ENCODE measurements around the gene JAKMIP3. TPM values are rescaled to one million over a fixed set of nuclear protein-coding genes. Genes with fewer than 3 reads are reported as not detected.

Gene JAKMIP3
- 0.25 TPM for polyA plus RNA-seq (ENCODE audit: insufficient read length)
- long read RNA-seq, donor 1, result 0 reads
- long read RNA-seq, donor 2, result 0 reads
- long read RNA-seq, donor 3, result 0 reads
- long read RNA-seq, donor 4, result 0 reads
- long read RNA-seq, donor 5, result 0 reads
- long read RNA-seq, donor 6, result 0 reads
- long read RNA-seq, donor 7, result 0 reads
- long read RNA-seq, donor 8, result 0 reads

- DNase-seq, result peak; percentile 43
Observed at GRCh38 chr10:132065491-132066105, at the start of gene JAKMIP3. Gene JAKMIP3 (plus strand): TSS chr10:132065946. CDS start chr10:132104809, 38,863 bp downstream.

GRCh38 chr10:132016514-132016913 is 49.2 kb upstream of the JAKMIP3 start:
- no peak for DNase-seq

- DNase-seq, result no peak
Observed at GRCh38 chr10:132018446-132018845, 47.3 kb upstream of the JAKMIP3 start.

- no peak for DNase-seq
Observed at GRCh38 chr10:132019366-132019765, 46.4 kb upstream of the JAKMIP3 start.

- no peak for DNase-seq
Observed at GRCh38 chr10:132020456-132020855, 45.3 kb upstream of the JAKMIP3 start.

GRCh38 chr10:132021046-132021445 is 44.7 kb upstream of the JAKMIP3 start:
- no peak for DNase-seq

- no peak for DNase-seq
Observed at GRCh38 chr10:132021504-132022143, 44.1 kb upstream of the JAKMIP3 start.

GRCh38 chr10:132022241-132022640 is 43.5 kb upstream of the JAKMIP3 start:
- no peak for DNase-seq

- DNase-seq, result peak; percentile 65
Observed at GRCh38 chr10:132023092-132023811, 42.5 kb upstream of the JAKMIP3 start.

- no peak for DNase-seq
Observed at GRCh38 chr10:132027423-132027983, 38.2 kb upstream of the JAKMIP3 start.

GRCh38 chr10:132028706-132029105 is 37.0 kb upstream of the JAKMIP3 start:
- no peak for DNase-seq

- DNase-seq, result no peak
Observed at GRCh38 chr10:132030898-132031463, 34.8 kb upstream of the JAKMIP3 start.

- DNase-seq, result no peak
Observed at GRCh38 chr10:132033632-132034031, 32.1 kb upstream of the JAKMIP3 start.

- DNase-seq, result no peak
Observed at GRCh38 chr10:132035476-132035875, 30.3 kb upstream of the JAKMIP3 start.

GRCh38 chr10:132036153-132036886 is 29.4 kb upstream of the JAKMIP3 start:
- DNase-seq, result peak; percentile 25

- no peak for DNase-seq
Observed at GRCh38 chr10:132036887-132037675, 28.7 kb upstream of the JAKMIP3 start.

GRCh38 chr10:132037676-132037975 is 28.1 kb upstream of the JAKMIP3 start:
- no peak for DNase-seq

GRCh38 chr10:132039371-132039770 is 26.4 kb upstream of the JAKMIP3 start:
- DNase-seq, result no peak

GRCh38 chr10:132040046-132040445 is 25.7 kb upstream of the JAKMIP3 start:
- DNase-seq, result no peak

GRCh38 chr10:132041340-132041739 is 24.4 kb upstream of the JAKMIP3 start:
- DNase-seq, result no peak

All from left kidney (tissue), 8 donors.